ENCODE results near the gene APOBEC4. TPM values are rescaled to one million over a fixed set of nuclear protein-coding genes. Genes with fewer than 3 reads are reported as not detected.
A peak's percentile ranks its signal among the peaks of the same experiment; 100 is the strongest.

Gene APOBEC4
- total RNA-seq, 1 experiment from 2014 or later, result not detected

DNA sequence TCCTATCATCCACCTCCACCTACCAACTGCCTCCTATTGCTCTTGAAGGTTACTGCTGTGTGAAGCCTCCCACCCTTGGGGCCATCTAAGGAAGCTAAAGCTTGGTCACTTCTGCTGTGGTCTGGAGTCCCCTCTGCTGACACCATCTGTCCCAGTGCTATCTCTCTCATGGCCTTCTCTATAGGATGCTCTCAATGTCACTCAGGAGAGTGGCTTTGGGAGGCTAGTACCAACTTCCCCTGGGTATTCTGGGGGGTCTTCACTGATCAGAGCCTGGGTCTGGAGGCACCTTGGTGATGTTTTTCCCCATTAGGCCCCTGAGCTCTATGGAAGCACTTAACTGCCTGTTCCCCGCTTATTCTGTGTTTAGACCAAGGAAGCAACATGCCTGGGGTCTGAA is 50.6 kb downstream of the APOBEC4 start:
- no peak for DNase-seq (ENCODE audit: low read depth)

DNA sequence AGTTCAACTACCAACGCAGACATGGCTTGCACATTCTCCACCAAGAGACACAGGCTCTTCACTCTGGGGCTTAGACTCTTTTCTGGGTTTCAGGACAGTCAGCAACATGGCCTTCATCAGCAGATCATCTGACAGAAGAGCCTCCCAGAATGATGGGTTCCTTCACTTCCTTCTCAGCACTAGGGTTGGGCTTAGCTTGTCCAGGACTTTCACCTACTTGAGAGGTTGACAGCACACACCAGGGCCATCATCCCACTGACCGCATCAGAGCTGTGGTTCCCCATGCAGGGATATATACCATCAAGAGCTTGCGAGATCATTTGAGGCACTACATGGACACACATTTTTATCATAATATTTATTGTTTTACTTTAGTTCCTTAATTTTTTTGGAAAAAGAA is 52.5 kb downstream of the APOBEC4 start:
- no peak for DNase-seq (ENCODE audit: low read depth)

DNA sequence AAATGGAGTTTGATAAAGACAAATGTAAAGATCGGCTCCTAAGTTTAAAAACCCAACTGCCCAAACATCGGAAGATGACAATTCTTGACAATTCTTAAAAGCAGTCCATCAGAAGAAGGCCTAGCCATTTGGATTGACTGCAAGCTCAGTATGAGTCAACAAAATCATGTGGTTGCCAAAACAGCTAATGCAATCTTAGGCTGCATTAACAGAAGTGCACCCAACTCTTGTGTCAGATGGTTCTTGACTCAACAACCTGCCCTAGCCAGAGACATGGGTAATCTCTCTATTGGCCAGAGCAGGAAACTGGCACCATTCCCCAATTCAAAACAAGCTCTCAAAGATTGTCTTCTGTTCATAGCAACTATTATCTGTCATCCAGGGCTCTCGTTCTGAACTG is 53.0 kb downstream of the APOBEC4 start:
- DNase-seq (ENCODE audit: low read depth), result peak; percentile 36

DNA sequence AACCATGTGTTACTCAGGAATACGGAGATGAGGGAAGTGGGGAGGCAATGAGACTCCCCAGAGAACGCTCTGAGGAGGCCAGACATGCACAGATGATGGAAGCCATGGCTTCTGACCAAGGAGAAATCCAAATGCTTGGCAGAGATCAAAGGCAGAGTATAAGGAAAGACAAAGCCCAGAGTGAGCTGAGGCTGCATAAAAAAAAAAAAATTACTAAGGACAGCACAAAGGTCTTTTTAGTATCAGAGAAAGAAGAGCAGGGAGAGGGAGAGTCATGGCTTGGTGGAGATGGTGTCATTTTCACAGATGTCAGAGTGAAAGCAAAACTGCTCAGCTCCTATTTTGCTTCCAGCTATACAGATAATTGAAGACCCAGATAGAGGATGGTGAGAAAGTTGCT is 54.7 kb downstream of the APOBEC4 start:
- DNase-seq (ENCODE audit: low read depth), result no peak

DNA sequence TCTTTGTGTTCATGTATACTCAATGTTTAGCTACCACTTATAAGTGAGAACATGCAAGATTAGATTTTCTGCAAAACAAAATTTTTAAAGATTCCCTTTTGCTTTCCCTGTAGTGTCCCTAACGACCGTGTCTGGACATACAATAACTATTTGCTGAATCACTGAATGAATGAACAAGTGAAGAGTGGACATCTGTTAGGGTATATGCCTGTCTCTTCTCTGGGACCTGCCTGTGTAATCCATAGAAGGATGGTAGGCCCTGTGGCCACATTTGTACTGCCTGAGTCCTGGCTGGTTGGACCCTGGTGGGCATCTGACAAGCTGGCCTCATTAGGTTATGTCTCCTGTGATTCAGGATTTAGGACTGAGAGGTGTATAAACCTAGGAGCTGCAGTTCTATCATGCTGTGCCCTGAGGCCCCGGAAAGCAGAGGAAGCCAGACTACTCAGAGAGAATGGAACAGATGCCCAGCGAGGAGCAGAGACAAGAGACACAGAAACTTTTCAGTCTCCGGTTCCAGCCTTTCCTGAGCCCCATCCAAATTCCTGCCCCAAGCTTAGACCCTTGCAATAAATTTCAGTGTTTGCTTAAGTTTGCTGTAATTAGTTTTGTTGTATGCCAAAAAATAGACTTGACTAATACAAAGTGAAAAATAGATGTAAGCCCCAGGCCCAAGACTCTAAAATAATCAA is 55.3 kb downstream of the APOBEC4 start:
- no peak for DNase-seq (ENCODE audit: low read depth)

DNA sequence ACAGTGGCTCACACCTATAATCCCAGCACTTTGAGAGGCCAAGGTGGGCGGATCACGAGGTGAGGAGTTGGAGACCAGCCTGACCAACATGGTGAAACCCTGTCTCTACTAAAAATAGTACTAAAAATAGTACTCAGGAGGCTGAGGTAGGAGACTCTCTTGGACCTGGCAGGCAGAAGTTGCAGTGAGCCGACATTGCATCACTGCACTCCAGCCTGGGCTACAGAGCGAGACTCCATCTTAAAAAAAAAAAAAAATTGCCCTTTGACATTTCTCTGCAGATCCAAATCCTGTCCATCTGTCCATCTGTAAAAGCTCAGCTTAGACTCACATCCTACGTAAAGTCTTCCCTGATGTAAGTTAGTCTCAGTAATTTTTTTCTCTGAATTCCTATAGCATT is 56.6 kb downstream of the APOBEC4 start:
- DNase-seq (ENCODE audit: low read depth), result no peak

Other genes starting within 250 kb of the APOBEC4 start
- 3.0 and 3.6 TPM in 2 replicates for gene NMNAT2, start 234.9 kb downstream of the APOBEC4 start, total RNA-seq (2014; rRNA removed; shearing (Covaris generic))
- 14.9 and 24.1 TPM in 2 replicates for gene SMG7, start 180.8 kb downstream of the APOBEC4 start, total RNA-seq (2014; rRNA removed; shearing (Covaris generic))
- gene NCF2, start 62.9 kb downstream of the APOBEC4 start, total RNA-seq (2014; rRNA removed; shearing (Covaris generic)), result 19.7 and 26.2 TPM in 2 replicates
- 210 and 248 TPM in 2 replicates for gene ARPC5, start 17.5 kb downstream of the APOBEC4 start, total RNA-seq (2014; rRNA removed; shearing (Covaris generic))
- gene RGL1, start 151.8 kb upstream of the APOBEC4 start, total RNA-seq (2014; rRNA removed; shearing (Covaris generic)), result 5.4 and 8.1 TPM in 2 replicates

Data from Daoy (cell line).